Upper lobe of left lung (tissue), 6 donors: ENCODE data around the gene C16orf89. TPM values are rescaled to one million over a fixed set of nuclear protein-coding genes. Genes with fewer than 3 reads are reported as not detected.

ENCODE experiments used
- ATAC-seq, 2 donors: fragments of 200-7000 bp; cut with Tn5 transposase; one replicate each; pipeline ENCODE4 v1.9.1; 2022; ENCODE audit warnings: mild to moderate bottlenecking in 2 of 2, moderate library complexity in 2 of 2; ENCODE audit not compliant: low FRiP score in 2 of 2
- DNase-seq, 2 donors: peaks; one replicate each; pipeline ENCODE4 v3.0.0-alpha.2; 2019 to 2020
- H3K27ac ChIP-seq, 4 donors: fragments of 200-600 bp; sonication (generic); one replicate each; pipeline ENCODE4 v1.5.1; 2016 to 2019
- H3K27me3 ChIP-seq, 4 donors: fragments of 200-600 bp; sonication (generic); one replicate each; pipeline ENCODE4 v1.5.1; 2017 to 2019
- H3K36me3 ChIP-seq, 4 donors: fragments of 200-600 bp; sonication (generic); one replicate each; pipeline ENCODE4 v1.5.1; 2016 to 2019
- H3K4me1 ChIP-seq, 4 donors: fragments of 200-600 bp; sonication (generic); one replicate each; pipeline ENCODE4 v1.5.1; 2018 to 2019
- H3K4me3 ChIP-seq, 4 donors: fragments of 200-600 bp; sonication (generic); one replicate each; pipeline ENCODE4 v1.5.1; 2017 to 2019; ENCODE audit warnings: mild to moderate bottlenecking in 2 of 4, moderate library complexity in 1 of 4
- H3K9me3 ChIP-seq, 4 donors: fragments of 200-600 bp; sonication (generic); one replicate each; pipeline ENCODE4 v1.5.1; 2018 to 2019
- EP300 ChIP-seq, 4 donors: sonication (generic); formaldehyde crosslinking; IDR thresholded peaks; one replicate each; pipeline ENCODE4 v1.5.1; 2017; ENCODE audit warnings: antibody characterized with exemption in 4 of 4, control low read depth in 2 of 4
- POLR2A ChIP-seq, 4 donors: fragments of 450-650 bp; IDR thresholded peaks; one replicate each; pipeline ENCODE4 v1.5.1; 2016 to 2017; ENCODE audit warnings: antibody characterized with exemption in 4 of 4, mild to moderate bottlenecking in 2 of 4
- POLR2AphosphoS5 ChIP-seq, 2 donors: sonication (generic); formaldehyde crosslinking; IDR thresholded peaks; one replicate each; pipeline ENCODE4 v1.5.1; 2017; ENCODE audit warnings: antibody characterized with exemption in 2 of 2
- WGBS, 2 donors: methylation state at CpG; one replicate each; pipeline ENCODE4 v1.1.5; 2017 to 2018; 5-methylcytosine and 5-hydroxymethylcytosine counted together
- total RNA-seq, 6 donors: library from RNA; depleted of rRNA in 4 of 6; stranded (reverse); fragments of >200 nt in 4 of 6; gene quantifications; one replicate each; pipeline versions ENCODE4 v1.1.0 to v1.2.1, GENCODE V29; 2016 to 2021
- TF ChIP-seq, protein P1 (sequence below), 6 experiments: fragments of 450-650 bp in 4 of 6; fragments of 200-600 bp in 2 of 6; sonication (generic) in 2 of 6; IDR thresholded peaks; one replicate each; pipeline ENCODE4 v1.5.1; 2016 to 2019; ENCODE audit warnings: antibody characterized with exemption in 6 of 6
- donor health status: DM: no; HTN: no; CAD: no; lungs with moderate emphysema.
- donor health status: DM: no; HTN: yes; CAD: no; lungs with severe emphysema.

The C16orf89 gene
- total RNA-seq, 6 donors from 2014 or later, result 45.7 to 272 (median 174) TPM

DNA sequence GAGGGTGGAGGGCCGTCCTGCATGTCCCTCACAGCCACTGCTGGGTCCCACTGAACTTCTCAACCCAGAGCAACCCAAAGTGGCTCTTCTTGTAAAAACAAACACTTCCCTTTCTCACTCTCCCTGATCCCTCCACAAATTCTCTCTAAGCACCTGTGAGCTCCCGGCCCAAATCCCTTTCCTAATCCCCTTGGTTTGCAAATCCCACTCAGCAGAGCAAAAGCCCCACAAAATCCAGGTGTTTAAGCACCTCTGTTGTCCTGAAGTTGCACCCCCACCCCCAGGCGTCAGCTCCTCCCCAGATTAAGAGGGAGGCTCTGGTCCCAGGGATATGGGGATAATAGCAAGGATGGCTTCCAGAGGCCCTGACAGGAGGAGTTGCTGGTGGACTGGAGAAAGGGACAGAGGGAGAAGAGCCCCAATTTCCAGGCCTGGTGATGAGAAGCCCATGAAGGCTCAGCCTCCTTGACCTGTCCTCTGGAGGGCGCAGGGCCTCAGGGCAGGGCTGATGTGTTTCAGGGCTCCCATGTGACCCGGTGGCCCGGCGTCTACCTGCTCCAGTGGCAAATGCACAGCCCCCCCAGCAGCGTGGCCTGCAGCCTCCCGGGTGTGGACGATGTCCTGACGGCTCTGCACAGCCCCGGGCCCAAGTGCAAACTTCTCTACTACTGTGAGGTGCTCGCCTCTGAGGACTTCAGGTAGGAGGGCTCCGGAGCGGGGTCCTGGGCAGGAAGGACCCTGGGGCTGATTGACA lies 55.0 kb downstream of the C16orf89 start:
- no peak overlapping the region for H3K27ac ChIP-seq
- no peaks in the 10 kb centered on the region for H3K36me3 ChIP-seq
- no peaks in the 10 kb centered on the region for H3K4me1 ChIP-seq
- DNase-seq (no peak), ATAC-seq (no peak)
- no peaks in the 10 kb centered on the region for H3K9me3 ChIP-seq
- 31 to 55% methylated on average over 3 to 15 of the region's 15 CpGs for whole genome bisulfite sequencing, 2 donors
- TF ChIP-seq POLR2A (IDR thresholded peaks at IDR 0.05) (no peak), POLR2AphosphoS5 (IDR thresholded peaks at IDR 0.05) (no peak), EP300 (IDR thresholded peaks at IDR 0.05) (no peak)
- TF ChIP-seq, protein P1, sequence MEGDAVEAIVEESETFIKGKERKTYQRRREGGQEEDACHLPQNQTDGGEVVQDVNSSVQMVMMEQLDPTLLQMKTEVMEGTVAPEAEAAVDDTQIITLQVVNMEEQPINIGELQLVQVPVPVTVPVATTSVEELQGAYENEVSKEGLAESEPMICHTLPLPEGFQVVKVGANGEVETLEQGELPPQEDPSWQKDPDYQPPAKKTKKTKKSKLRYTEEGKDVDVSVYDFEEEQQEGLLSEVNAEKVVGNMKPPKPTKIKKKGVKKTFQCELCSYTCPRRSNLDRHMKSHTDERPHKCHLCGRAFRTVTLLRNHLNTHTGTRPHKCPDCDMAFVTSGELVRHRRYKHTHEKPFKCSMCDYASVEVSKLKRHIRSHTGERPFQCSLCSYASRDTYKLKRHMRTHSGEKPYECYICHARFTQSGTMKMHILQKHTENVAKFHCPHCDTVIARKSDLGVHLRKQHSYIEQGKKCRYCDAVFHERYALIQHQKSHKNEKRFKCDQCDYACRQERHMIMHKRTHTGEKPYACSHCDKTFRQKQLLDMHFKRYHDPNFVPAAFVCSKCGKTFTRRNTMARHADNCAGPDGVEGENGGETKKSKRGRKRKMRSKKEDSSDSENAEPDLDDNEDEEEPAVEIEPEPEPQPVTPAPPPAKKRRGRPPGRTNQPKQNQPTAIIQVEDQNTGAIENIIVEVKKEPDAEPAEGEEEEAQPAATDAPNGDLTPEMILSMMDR (IDR thresholded peaks at IDR 0.05), result no peak
- no peak overlapping the region for H3K4me3 ChIP-seq
- H3K27me3 ChIP-seq, result no peaks in the 10 kb centered on the region

DNA sequence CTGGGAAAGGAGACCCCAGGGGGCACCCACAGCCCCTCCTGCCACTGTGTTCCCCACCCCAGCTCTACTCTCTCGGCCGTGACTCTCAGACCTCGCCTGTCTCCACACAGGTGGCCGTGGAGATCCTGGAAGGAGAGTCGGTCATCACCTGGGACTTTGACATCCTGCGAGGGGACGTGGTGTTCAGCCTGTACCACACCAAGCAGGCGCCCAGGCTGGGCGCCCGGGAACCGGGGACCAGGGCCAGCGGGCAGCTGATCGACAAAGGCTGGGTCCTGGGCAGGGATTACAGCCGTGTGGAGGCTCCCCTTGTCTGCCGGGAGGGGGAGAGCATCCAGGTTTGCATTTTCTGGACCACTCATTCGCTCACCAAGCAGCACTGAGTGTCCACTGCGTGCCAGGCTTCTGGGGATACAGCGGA lies 57.4 kb downstream of the C16orf89 start:
- TF ChIP-seq POLR2A (IDR thresholded peaks at IDR 0.05), result no peak
- TF ChIP-seq EP300 (IDR thresholded peaks at IDR 0.05), result no peak
- no peak for TF ChIP-seq POLR2AphosphoS5 (IDR thresholded peaks at IDR 0.05)
- Histone ChIP-seq H3K4me3 (no peak overlapping the region), H3K4me1 (no peaks in the 10 kb centered on the region), H3K27ac (no peak overlapping the region), H3K9me3 (no peaks in the 10 kb centered on the region), H3K27me3 (no peaks in the 10 kb centered on the region), H3K36me3 (no peaks in the 10 kb centered on the region)
- 86% methylated on average over 11 to 18 of the region's 18 CpGs for WGBS, 2 donors
- ATAC-seq (no peak), DNase-seq (no peak)

DNA sequence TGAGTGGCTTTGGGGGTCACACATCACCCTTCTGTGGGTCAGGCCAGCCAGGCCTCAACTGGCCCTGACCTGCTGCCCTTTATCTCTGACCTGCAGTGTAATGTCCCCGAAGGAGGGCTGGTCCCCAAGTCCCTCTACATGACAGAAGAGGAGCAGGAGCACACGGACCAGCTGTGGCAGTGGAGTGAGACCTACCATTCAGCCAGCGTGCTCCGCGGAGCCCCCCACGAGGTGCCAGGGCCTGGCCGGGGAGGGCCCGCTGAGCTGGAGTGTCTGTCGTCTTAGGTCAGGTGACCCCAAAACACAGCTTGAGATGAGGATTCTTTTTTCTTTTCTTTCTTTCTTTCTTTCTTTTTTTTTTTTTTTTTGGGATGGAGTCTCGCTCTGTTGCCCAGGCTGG lies 58.5 kb downstream of the C16orf89 start:
- DNase-seq, result no peak
- no peaks in the 10 kb centered on the region for H3K9me3 ChIP-seq
- ATAC-seq, result no peak
- TF ChIP-seq, protein P1 (IDR thresholded peaks at IDR 0.05), result no peak
- TF ChIP-seq EP300 (IDR thresholded peaks at IDR 0.05) (no peak), POLR2AphosphoS5 (IDR thresholded peaks at IDR 0.05) (no peak), POLR2A (IDR thresholded peaks at IDR 0.05) (no peak)
- no peaks in the 10 kb centered on the region for H3K36me3 ChIP-seq
- no peaks in the 10 kb centered on the region for H3K4me1 ChIP-seq
- no peaks in the 10 kb centered on the region for H3K27me3 ChIP-seq
- H3K4me3 ChIP-seq, result no peak overlapping the region
- 73 to 75% methylated on average over 10 of the region's 10 CpGs for WGBS, 2 donors
- H3K27ac ChIP-seq, result no peak overlapping the region

DNA sequence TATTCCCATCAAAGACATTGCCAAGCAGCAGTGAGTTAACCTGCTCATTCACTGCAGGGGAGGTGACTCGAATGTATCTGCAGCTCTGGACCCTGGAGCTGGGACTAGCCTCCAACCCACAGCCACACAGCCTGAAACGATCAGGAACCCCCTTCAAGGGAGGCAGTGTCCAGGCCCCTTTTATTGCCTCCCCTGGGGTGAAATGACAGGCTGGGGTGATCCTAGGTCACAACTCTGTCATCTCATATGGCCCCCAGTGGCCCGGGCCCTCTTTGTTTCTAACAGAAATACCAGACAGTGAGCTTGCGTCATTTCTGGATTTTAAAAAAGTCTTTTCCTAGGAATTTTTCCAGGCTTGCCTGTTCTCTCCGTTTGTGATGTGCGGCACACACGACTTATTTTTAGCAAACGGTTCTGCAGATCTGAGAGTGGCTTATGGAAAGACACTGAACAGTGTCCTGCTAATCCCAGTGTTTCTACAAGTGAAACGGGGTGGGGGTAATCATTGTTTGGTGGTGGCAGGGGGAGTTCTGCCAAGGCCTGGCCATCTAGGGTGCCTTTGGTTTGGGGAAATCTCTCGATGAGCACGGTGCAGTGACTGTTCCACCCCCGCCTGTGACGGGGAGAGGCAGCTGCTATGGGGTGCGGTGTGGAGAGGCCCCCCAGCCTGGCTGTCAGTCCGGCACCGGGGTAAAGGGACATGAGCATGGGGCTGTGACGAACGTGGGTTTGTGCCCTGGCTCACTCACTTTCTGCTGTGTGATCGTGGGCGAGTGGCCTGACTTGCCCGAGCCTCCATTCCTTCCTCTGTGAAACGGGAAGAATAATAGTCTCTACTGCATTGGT lies 59.2 kb downstream of the C16orf89 start:
- DNase-seq, result no peak
- H3K9me3 ChIP-seq, result no peaks in the 10 kb centered on the region
- ATAC-seq, result no peak
- no peaks in the 10 kb centered on the region for H3K4me1 ChIP-seq
- TF ChIP-seq, protein P1 (IDR thresholded peaks at IDR 0.05), result no peak
- TF ChIP-seq POLR2A (IDR thresholded peaks at IDR 0.05) (no peak), EP300 (IDR thresholded peaks at IDR 0.05) (no peak), POLR2AphosphoS5 (IDR thresholded peaks at IDR 0.05) (no peak)
- no peak overlapping the region for H3K27ac ChIP-seq
- H3K4me3 ChIP-seq, result no peak overlapping the region
- 72 to 81% methylated on average over 17 to 22 of the region's 22 CpGs for WGBS, 2 donors
- H3K27me3 ChIP-seq, result no peaks in the 10 kb centered on the region
- no peaks in the 10 kb centered on the region for H3K36me3 ChIP-seq

DNA sequence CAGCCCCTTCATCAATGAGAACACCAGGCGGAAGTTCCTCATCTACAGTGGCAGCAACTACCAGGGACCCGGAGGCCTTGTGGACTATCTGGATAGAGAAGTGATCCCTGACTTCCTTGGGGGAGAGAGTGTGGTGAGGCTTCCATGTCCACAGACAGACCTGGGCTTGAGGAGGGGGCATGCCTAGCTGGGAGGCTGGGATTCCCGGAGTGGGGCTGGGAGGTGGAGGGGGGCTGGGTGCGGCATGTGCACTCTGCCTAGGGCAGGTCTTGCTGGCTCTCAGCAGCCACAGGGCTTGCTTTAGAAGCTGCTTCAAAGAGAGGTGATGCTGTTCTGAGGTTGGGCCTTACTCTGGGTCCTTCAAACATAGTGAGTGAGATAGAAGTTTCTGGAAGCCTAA lies 59.8 kb downstream of the C16orf89 start:
- no peaks in the 10 kb centered on the region for H3K4me1 ChIP-seq
- 66 to 75% methylated on average over 4 of the region's 4 CpGs for WGBS, 2 donors
- ATAC-seq (no peak), DNase-seq (no peak)
- H3K4me3 ChIP-seq, result no peak overlapping the region
- H3K36me3 ChIP-seq, result no peaks in the 10 kb centered on the region
- H3K9me3 ChIP-seq, result no peaks in the 10 kb centered on the region
- no peaks in the 10 kb centered on the region for H3K27me3 ChIP-seq
- no peak overlapping the region for H3K27ac ChIP-seq
- TF ChIP-seq POLR2A (IDR thresholded peaks at IDR 0.05) (no peak), EP300 (IDR thresholded peaks at IDR 0.05) (no peak), POLR2AphosphoS5 (IDR thresholded peaks at IDR 0.05) (no peak)
- TF ChIP-seq, protein P1 (IDR thresholded peaks at IDR 0.05), result no peak
